ENCODE measurements around the gene RAPGEF6. TPM values are rescaled to one million over a fixed set of nuclear protein-coding genes. Genes with fewer than 3 reads are reported as not detected.
A peak's percentile ranks its signal among the peaks of the same experiment; 100 is the strongest.

The RAPGEF6 gene
- total RNA-seq, 1 experiment from 2014 or later: 25.0 TPM

- no TSS peak for BruUV-seq (replicated peaks)
- Histone ChIP-seq H3K27ac (ENCODE audit: low read length) (no peak overlapping the region), H3K4me1 (ENCODE audit: control insufficient read depth, insufficient read depth, low read length) (no peaks in the 10 kb centered on the region), H3K36me3 (ENCODE audit: control insufficient read depth, insufficient read depth, low read length) (peaks cover 5% of the 10 kb centered on the region; the same call in 1 of the 2 replicates), H3K9me3 (ENCODE audit: control insufficient read depth, insufficient read depth, low read depth, low read length) (no peaks in the 10 kb centered on the region), H3K27me3 (ENCODE audit: control insufficient read depth, insufficient read depth, low read length) (no peaks in the 10 kb centered on the region), H3K4me3 (ENCODE audit: low read depth in 2 of 2, low read length in 2 of 2) (no peak overlapping the region)
- intact Hi-C loops (cut with micrococcal nuclease; ENCODE audit: unreplicated experiment) (no loop called here), in situ Hi-C loops (cut with HindIII; ENCODE audit: low pct_unique_long_range_greater_than_20kb, low sequenced_read_pairs) (no loop called here)
- no peak for DNase-seq (ENCODE audit: low read depth, low spot score)
- TF ChIP-seq POLR2AphosphoS5 (IDR thresholded peaks at IDR 0.05; ENCODE audit: low read depth, low read length): no peak
- no peak for TF ChIP-seq REST (IDR thresholded peaks at IDR 0.05; ENCODE audit: insufficient read depth in 1 of 2, low read depth in 2 of 2, low read length in 1 of 2)
- TF ChIP-seq SIN3A (IDR thresholded peaks at IDR 0.05; ENCODE audit: borderline replicate concordance, insufficient read depth, low read depth, low read length): no peak
- TF ChIP-seq TCF7L2 (IDR thresholded peaks at IDR 0.05; ENCODE audit: low read depth, low read length): no peak
- no peak; the same call in 1 of the 2 replicates for TF ChIP-seq CTCF (IDR thresholded peaks at IDR 0.05)
- CTCF ChIA-PET: no interaction called here
- ATAC-seq: peak; percentile 42; the same call in 1 of the 2 replicates
- POLR2A ChIA-PET: no interaction called here
Measured at GRCh38 chr5:131563434-131564228, 71.4 kb downstream of the RAPGEF6 start.

GRCh38 chr5:131550606-131551005 lies 84.4 kb downstream of the RAPGEF6 start:
- H3K27ac ChIP-seq (ENCODE audit: low read length): no peak overlapping the region
- intact Hi-C loops (cut with micrococcal nuclease; ENCODE audit: unreplicated experiment) (no loop called here), in situ Hi-C loops (cut with HindIII; ENCODE audit: low pct_unique_long_range_greater_than_20kb, low sequenced_read_pairs) (no loop called here)
- no peaks in the 10 kb centered on the region for H3K27me3 ChIP-seq (ENCODE audit: control insufficient read depth, insufficient read depth, low read length)
- POLR2A ChIA-PET: no interaction called here
- CTCF ChIA-PET: no interaction called here
- BruUV-seq (replicated peaks): no TSS peak
- DNase-seq (ENCODE audit: low read depth, low spot score) (no peak), ATAC-seq (no peak)
- H3K36me3 ChIP-seq (ENCODE audit: control insufficient read depth, insufficient read depth, low read length): 0 out of 2 replicates have a peak, but pooled peaks cover 2% of the 10 kb centered on the region
- no peaks in the 10 kb centered on the region for H3K4me1 ChIP-seq (ENCODE audit: control insufficient read depth, insufficient read depth, low read length)
- H3K4me3 ChIP-seq (ENCODE audit: low read depth in 2 of 2, low read length in 2 of 2): no peak overlapping the region
- no peaks in the 10 kb centered on the region for H3K9me3 ChIP-seq (ENCODE audit: control insufficient read depth, insufficient read depth, low read depth, low read length)
- TF ChIP-seq POLR2AphosphoS5 (IDR thresholded peaks at IDR 0.05; ENCODE audit: low read depth, low read length) (no peak), TCF7L2 (IDR thresholded peaks at IDR 0.05; ENCODE audit: low read depth, low read length) (no peak), SIN3A (IDR thresholded peaks at IDR 0.05; ENCODE audit: borderline replicate concordance, insufficient read depth, low read depth, low read length) (no peak), CTCF (IDR thresholded peaks at IDR 0.05) (no peak), REST (IDR thresholded peaks at IDR 0.05; ENCODE audit: insufficient read depth in 1 of 2, low read depth in 2 of 2, low read length in 1 of 2) (no peak)
